Measurements from ENCODE around the gene PFKFB2.

The PFKFB2 gene

DNA sequence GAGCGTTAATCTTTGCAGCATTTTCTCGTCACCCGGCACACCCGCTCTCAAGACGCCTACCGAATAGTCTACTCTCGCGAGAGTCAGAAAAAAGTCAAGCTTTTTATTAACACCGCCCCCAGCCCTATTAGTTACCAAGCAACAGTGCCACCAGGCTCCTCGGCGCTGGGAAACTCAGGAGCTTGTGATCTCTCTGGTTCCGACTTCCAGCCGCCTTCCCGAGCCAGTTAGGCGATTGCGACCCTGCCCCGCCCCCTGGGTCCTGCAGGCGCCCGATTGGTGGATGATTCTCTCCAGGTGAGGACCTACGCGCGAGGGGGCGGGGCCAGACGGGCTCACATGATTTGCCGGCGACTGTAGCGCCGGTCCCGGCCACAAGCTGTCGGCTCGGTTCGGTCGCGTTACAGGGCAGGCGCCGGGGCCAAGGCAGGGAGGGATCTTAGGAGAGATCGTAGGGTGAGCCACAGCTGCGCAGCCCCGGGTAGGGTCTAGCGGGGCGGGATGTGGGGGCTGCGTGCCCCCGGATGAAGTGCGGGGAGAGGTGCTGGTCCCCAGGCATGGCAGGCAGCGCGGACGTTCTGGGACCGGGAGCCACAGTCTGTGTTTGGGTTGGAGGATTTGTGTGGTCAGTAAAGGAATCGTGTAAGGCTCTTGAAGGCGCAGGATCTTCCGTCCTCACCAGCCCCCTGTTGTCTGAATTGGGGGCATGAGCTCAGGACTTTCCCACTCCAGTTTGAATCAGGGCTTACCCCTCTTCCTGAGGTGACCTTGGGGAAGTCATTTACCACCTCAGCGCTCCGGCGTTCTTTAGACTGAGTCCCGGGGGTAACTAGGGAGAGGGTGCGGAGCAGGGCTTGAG lies at the start of gene PFKFB2:
PFKFB2 (plus strand) TSS at position 365 of the 859 bp plus-strand sequence. CDS start 1,443 bp downstream, outside the sequence.
- DNase-seq: no peak

DNA sequence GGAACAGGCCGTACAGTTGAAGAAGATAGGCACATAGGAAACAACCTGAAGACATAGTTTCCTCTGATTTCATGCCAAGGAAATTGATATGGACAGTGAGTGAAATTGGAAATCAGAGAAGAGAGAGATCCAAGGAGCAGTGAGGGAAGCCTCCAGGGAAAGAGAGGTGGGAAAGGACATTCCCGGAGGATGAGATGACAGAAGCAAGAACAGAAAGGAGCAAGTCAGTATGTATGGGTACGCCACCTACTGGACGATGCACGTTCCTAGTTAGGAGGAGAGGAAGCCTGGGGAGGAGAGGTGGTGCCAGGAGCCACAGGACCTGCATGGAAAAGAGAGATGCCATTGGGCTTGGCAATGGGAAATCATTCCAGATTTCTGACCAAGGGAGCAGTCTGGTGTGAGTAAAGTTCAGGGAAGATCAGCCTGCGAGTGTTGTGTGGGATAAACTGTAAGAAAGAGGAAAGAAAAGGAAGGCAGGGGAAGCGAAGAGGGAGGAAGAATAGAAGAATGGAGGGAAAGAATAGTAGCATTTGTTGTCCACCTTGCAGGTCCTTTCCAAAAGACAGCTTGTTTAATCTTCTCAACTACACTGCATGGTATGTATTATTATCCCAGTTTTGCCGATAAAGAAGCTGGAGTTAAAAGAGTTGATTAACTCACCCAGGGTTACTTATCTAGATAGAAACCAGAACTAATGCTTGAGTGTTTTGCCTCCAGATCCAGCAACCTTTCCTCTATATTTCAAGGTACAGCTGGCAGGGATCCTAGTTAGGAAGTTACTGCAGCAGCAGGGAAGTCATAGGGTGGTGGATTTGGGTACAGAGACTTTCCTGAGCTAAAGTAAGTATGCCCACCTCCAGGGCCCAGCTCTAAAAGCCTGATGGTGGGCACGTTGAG lies 47.9 kb upstream of the PFKFB2 start:
- no peak for DNase-seq

DNA sequence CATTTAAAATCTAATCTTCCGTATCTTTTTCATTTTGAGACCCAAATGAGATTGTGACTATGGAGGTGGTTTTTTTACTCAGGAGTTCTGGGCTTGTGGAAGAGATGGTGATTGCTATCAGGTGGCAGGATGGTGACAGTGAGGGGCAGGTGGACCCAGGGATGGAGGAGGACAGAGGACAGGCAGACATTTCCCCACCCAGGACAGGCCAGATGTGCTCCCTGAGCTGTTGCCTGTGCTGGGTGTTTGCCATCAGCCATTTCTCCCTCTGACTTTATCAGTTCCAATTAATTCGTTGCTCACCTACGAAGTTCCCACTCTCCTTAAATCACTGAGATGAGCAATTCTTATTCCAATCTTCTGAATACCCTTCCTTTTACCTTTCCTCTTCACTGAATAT lies 47.0 kb upstream of the PFKFB2 start:
- no peak for DNase-seq

DNA sequence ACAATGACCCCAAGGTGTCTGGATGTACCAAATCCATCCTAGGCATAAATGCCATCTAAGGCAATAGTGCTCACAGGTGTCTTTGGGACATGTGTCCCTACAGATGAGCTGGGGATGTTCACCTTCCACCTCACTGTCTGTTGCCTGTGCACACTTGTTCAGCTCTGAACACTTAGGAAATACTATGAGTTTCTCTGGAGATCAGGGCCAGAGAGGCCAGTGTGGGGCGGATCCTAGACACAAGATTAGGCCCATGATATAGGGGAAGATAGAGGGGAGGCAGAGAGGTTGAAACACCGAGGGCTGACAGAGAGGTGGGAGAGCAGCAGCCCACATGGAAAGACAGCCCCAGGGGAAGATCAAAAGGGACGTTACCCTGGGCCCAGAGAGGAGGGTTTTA lies 46.2 kb upstream of the PFKFB2 start:
- DNase-seq: no peak

DNA sequence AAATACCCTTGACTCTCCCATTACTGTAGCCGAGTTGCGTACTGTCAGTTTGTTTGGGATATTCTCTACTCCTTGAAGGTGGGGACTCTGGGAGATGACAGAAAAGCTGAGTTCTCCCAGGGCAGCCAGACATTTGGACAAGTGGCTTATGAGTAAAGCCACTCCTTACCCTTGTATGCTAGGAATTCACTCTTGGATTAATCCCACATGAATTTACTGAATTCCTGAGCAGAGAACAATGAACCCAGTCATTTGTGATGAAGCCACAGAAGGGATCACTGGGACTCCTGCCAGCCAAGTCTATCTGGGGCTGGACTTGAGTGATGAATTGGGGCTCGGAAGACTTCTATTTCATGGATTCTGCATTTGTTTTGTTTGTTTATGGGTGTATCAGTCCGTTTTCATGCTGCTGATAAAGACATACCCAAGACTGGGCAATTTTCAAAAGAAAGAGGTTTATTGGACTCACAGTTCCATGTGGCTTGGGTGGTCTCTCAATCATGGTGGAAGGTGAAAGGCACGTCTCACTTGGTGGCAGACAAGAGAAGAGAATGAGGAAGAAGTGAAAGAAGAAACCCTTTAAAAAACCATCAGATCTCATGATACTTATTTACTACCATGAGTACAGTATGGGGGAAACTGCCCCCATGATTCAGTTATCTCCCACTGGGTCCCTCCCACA lies 45.6 kb upstream of the PFKFB2 start:
- DNase-seq: no peak

DNA sequence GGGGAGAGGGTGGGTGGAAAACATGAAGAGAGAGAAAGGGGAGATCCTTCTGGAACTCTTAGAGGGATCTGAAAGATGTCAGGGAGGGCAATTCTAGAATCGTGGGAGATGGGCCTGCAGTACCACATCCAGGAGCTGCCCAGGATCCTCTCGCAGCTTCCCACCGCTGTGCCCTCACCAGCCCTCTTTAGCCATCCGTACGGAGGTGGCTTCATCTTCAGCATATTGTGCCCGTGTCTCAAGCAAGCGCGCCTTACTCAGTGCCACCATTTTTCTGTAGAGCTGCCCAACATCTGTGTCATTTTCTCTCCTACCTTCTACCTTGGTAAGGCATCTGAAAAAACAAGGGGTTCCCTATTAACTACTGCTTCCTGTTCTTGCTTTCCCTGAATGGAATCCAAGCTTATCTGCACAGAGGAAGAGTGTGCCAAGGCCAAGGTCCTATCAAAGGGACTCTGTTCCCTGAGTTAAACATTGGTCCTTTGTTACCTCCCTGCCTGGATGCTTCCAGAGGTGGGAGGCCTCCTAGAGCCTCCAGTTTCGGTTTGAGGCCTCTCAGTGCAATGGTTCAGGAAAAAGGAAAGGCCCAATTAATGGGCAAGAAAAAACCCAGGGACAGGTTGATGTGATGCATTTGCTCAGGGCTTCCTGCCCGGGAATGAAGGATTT lies 43.8 kb upstream of the PFKFB2 start:
- DNase-seq: no peak

DNA sequence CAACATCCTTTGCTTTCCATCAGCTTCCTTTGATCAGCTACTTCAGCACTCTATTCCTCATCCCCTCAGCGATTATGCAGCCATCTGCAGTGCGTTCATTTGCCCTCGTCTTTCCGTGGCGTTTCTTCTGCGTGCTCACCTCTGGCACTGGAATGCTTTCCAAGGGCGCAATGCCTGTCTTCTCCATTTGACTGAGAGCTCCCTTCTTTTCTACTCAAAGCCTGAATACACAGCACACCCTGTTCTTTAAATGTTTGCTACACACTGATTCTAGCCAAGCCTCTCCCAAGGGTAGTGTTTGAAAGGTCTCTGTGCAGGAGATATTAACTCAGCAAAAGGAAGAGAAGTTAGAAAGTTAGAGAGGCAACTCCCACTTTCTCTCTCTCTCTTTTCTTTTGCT lies 43.1 kb upstream of the PFKFB2 start:
- DNase-seq: no peak

- no peak for DNase-seq
Observed at GRCh38 chr1:207010726-207011125, 42.3 kb upstream of the PFKFB2 start.

DNA sequence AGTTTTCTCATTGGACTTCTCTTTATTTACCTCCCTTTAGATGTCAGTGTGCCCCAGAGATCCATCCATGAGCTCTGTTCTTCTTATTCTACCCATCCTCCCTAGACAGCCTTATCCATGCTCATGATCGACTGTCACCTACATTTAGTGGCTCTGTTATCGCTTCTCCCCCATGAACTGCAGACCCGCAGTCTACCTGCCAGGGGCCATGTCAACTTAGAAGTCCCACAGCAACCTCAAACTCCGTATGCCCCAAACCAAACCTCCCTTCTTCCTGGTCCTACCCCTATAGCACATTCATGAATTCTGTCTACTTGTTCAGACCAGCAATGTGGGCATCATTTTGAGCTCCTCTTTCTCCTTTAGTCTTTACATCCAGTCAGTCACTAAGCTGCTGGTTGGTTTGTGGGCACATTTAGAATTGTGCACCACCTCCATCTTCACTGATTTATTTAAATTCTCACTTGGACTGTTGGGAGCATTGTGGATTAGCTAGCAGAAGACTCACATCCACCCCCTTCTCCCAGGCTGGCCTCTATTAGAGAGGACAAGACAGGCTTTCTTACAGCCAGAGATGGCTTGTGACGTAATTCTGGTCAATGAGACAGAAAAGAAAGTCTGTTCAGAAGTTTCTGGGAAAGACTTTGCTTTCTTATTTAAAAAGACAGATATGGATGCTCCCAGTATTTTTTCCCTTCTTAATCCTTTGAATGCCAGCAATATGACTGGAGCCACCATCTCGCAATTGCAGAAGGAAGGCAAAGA lies 39.6 kb upstream of the PFKFB2 start:
- no peak for DNase-seq

- DNase-seq: no peak
Observed at GRCh38 chr1:207014728-207015127, 38.3 kb upstream of the PFKFB2 start.

DNA sequence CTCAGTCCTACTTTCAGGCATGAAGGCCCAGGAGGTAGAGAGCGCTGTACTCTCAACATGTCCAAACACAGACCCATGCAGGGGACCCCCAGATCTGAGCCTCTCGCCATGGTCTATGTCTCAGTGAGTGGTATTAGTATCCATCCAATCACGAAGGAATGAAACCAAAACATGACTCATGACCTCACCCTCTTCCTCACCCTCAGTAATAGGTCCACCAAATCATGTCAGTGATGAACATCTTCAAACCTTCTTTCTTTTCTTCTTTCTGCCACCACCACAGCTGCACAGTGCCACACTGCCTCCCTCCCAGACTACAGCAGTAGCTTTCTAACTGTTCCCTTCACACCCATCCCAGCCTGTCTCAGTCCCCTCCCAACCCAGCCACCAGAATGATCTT lies 37.3 kb upstream of the PFKFB2 start:
- DNase-seq: no peak

DNA sequence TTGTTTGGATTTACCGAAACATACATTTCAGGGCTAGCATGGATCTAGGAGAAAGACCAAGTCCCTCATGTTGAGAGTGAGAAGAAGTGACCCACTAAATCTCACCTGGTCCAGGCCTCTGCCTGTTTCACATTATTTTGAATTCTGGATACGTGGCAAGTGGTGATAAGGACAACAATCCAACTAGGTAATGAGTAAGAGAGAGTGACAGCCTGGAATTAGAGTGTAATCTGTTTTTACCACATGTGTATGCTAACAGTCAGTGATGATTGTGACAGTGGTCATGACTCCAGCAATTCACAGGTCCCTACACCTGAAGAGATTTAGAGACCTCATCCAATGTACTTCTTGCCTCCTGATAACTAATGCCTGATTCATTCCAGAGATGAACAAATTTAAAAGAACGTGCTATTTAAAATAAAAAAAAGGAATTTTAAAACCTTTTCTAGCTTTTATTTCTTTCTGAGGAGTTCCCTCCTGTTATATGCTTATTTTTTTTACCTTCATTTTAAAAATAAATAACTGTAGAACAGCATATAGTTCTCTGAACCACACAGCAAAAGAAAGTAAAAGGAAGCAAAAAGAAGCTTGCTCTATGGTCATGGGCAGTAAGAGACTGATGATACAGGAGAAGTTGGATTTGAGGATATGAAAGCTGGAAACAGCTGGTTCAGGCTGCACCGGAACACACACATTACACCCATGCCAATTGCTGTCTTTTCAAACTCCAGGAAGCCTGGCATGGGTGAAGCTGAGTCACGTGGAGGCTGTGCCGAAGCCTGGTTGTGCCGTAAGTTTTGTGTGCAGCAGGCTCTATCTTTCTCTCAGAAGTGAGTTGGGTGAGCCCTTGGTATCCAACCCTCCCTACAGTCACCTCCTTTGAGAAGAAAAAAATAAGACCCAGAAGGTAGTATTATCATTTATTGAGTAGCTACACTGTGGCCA lies 35.2 kb upstream of the PFKFB2 start:
- DNase-seq: no peak

- DNase-seq: no peak
Observed at GRCh38 chr1:207018707-207019106, 34.4 kb upstream of the PFKFB2 start.

GRCh38 chr1:207019161-207019560 lies 33.9 kb upstream of the PFKFB2 start:
- no peak for DNase-seq

DNA sequence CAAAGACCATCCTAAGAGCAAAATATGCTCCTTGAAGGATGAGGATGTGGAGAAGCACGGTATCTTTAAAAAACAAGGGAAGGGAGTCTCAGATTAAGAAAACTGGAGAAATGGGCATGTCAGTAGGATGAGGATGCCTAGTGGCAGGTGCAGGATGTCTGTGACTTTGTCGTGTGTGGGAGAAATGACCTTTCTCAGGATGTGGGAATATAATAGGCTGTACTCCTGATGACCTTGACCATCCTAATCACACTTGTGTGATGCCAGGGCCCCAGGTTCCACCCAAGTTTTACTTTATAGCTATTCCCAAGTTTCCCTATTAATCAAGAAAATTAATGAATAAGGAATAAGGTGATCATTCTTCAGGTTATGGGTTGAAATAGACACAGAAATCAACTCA lies 33.4 kb upstream of the PFKFB2 start:
- DNase-seq: no peak

DNA sequence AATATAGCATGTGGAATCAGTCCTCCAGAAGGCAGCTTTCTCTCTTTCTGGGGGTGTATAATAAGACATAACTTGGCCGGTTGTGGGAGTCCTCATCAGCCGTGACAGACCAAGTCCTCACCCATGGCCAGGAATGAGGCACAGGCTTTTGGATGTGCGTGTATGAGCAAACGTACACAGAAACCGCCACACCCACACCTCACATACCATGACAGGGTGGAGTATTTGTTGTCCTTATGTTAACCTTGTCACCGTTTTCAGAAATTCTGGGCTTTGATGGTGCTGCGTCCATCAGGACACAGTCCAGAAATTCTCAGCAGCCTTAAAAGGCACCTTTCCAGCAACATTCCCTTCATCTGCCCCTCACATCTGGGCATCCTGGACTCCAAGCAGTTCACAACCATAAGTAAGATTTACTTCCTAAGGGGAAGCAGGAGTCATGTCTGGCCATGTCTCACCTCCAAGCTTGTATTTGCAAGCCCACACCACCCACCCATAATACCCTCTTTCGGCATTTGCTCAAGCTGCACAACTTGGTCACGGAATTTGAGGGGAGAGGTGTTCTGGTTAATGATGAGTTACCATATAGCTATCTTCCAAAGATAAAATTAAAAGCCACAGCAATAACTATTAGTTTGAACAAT lies 32.9 kb upstream of the PFKFB2 start:
- no peak for DNase-seq

GRCh38 chr1:207020709-207021107 lies 32.4 kb upstream of the PFKFB2 start:
- no peak for DNase-seq

- no peak for DNase-seq
Observed at GRCh38 chr1:207021139-207021861, 31.8 kb upstream of the PFKFB2 start.

DNA sequence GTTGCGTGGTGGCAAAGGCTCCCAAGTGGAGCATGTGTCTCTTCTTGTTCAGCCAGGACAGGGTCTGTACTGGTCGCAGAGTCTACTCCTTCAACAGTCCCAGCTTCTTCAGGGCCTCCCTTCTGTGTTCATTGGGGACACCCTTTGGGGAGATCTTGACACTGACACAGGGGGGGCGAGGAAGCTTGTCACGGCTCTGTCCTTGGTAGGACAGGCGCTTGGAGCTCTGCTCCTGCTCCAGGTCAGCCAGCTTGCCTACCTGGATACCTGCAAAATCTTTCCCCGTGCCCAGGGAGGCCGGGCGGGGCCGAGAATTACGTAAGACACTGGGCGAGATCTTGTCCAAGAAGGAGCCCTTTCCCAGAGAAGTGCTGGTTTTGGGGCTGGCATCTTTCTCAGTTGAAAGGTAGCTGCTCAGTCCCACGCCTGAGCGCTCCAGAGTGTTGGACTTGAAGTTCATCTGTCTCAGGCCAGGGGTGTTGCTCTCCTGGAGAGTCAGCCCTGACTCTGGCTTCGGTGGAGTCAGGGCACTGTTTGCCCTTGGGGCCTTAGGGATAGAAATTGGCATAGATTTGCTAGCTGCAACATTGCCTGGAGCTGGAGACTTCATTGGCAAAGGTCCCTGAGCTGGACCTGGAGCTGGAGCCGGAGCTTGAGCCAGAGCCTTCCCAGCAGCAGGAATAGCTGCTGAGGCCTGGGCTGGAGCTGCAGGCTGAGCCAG lies 31.0 kb upstream of the PFKFB2 start:
- no peak for DNase-seq
